ENCODE data around the gene LGR4. TPM values are rescaled to one million over a fixed set of nuclear protein-coding genes. Genes with fewer than 3 reads are reported as not detected.
"Not testable (repeated sequence)": the region's sequence is repeated elsewhere in the genome, so short reads cannot be mapped to it uniquely, and the experiment has no call there.

The LGR4 gene
- total RNA-seq, 4 donors from 2014 or later = 29.7 to 134 (median 119) TPM

GRCh38 chr11:27347359-27348339 is 124.9 kb downstream of the LGR4 start:
- H3K27ac ChIP-seq = no peak overlapping the region
- DNase-seq = no peak
- TF ChIP-seq POLR2A (IDR thresholded peaks at IDR 0.05) (no peak), CTCF (IDR thresholded peaks at IDR 0.05) (no peak)

GRCh38 chr11:27339941-27340340 is 132.6 kb downstream of the LGR4 start:
- H3K27me3 ChIP-seq = no peaks in the 10 kb centered on the region
- no peaks in the 10 kb centered on the region for H3K4me1 ChIP-seq
- no peak overlapping the region for H3K27ac ChIP-seq
- no peaks in the 10 kb centered on the region for H3K9me3 ChIP-seq
- H3K4me3 ChIP-seq = no peak overlapping the region
- TF ChIP-seq CTCF (IDR thresholded peaks at IDR 0.05) (no peak), POLR2A (IDR thresholded peaks at IDR 0.05) (no peak)
- DNase-seq = no peak
- H3K36me3 ChIP-seq = no peaks in the 10 kb centered on the region

More at GRCh38 chr11:27347359-27348339, 124.9 kb downstream of the LGR4 start:
- Histone ChIP-seq H3K27me3 (no peaks in the 10 kb centered on the region), H3K9me3 (no peaks in the 10 kb centered on the region), H3K36me3 (no peaks in the 10 kb centered on the region), H3K4me3 (no peak overlapping the region), H3K4me1 (peaks cover 0 to 7% (median 0%) of the 10 kb centered on the region in 4 donors)

DNA sequence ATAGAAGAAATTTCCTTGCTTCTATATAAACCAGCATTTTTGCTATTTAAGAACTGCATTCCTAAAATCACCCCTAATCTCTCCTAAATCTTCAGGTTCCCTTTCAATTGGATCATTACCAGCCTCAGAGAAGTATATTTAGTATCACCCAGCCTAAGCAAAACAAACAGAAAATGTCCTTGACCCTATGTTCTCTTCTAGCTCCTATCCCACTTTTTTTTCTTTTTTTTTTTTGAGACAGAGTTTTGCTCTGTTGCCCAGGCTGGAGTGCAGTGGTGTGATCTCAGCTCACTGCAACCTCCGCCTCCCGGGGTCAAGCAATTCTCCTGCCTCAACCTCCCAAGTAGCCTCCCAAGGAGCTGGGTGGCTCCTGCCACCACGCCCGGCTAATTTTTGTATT is 137.8 kb downstream of the LGR4 start:
- not testable (repeated sequence) for H3K4me1 ChIP-seq, H3K9me3 ChIP-seq, H3K27me3 ChIP-seq, DNase-seq, H3K36me3 ChIP-seq, H3K27ac ChIP-seq, H3K4me3 ChIP-seq

DNA sequence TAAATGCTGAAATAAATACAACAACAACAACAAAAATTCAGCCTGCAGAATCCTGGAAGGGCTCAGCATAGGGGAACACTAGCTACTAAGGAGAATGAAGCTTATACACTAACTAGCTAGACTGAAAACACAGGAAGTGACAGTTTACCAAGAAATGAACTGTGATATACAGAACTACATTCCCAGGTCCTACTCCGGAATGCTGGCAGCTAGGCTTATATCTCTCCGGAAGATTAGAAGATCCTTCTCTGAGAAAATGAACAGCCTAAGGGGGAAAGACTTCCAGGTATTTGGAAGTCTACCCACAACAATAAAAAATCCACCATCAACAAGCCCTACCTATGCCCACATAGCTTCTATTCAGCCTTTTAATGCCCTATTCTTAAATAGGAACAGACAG is 140.6 kb downstream of the LGR4 start:
- no peaks in the 10 kb centered on the region for H3K9me3 ChIP-seq
- H3K4me1 ChIP-seq = no peaks in the 10 kb centered on the region
- no peak overlapping the region for H3K4me3 ChIP-seq
- DNase-seq = no peak
- H3K27me3 ChIP-seq = no peaks in the 10 kb centered on the region
- H3K36me3 ChIP-seq = no peaks in the 10 kb centered on the region
- TF ChIP-seq CTCF (IDR thresholded peaks at IDR 0.05) (no peak), POLR2A (IDR thresholded peaks at IDR 0.05) (no peak)
- H3K27ac ChIP-seq = no peak overlapping the region

DNA sequence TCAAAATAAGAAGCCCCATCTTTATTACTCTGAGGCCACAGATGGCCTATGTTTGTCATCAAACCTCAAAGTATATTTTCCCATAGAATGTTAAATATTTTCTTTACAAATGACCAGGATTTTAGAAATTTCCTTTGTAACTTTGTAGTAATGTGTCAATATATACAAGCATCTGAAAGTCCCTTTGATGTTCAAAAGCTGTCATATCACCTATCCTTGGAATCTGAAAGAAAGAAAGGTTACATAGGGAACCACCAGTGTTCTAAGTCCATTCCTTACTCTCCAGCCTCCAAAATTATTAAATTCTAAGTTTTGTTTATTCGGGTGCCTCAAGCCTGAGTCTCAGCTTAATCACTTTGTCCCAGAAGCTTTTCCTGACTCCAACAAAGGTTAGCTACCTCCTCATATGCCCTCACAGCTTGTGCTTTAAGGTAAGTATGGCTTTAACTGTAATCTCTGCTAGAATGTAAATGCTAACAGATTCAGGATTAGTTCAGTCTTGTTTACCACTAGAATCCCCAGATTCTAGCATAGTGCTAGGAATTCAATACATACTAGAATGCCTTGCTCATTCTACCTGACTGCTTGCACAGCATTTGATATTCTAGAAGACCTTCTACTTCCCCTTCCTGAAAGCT is 141.8 kb downstream of the LGR4 start:
- no peaks in the 10 kb centered on the region for H3K27me3 ChIP-seq
- TF ChIP-seq CTCF (IDR thresholded peaks at IDR 0.05) (no peak), POLR2A (IDR thresholded peaks at IDR 0.05) (no peak)
- no peak for DNase-seq
- no peak overlapping the region for H3K4me3 ChIP-seq
- H3K27ac ChIP-seq = no peak overlapping the region
- H3K9me3 ChIP-seq = no peaks in the 10 kb centered on the region
- H3K4me1 ChIP-seq = no peaks in the 10 kb centered on the region
- no peaks in the 10 kb centered on the region for H3K36me3 ChIP-seq

All from Peyer's patch (tissue), 4 donors.